Neutrophil (primary cell): Measurements from ENCODE around the gene TPSD1.
"Not testable (repeated sequence)": the region's sequence is repeated elsewhere in the genome, so short reads cannot be mapped to it uniquely, and the experiment has no call there.

Experiments
- H3K27ac ChIP-seq: fragments of 200-600 bp; sonication (generic); 2 replicates; pipeline ENCODE4 v1.5.1; 2016; ENCODE audit warnings: mild to moderate bottlenecking, moderate library complexity
- H3K27me3 ChIP-seq: fragments of 200-600 bp; sonication (generic); 2 replicates; pipeline ENCODE4 v1.6.0; 2016; ENCODE audit warnings: mild to moderate bottlenecking
- H3K36me3 ChIP-seq: fragments of 200-600 bp; sonication (generic); 2 replicates; pipeline ENCODE4 v1.5.1; 2017
- H3K4me1 ChIP-seq, 2 experiments: fragments of 200-600 bp in 1 of 2; sonication (generic) in 1 of 2; 1 replicate in 1 of 2; 2 replicates in 1 of 2; pipeline versions ENCODE4 v1.5.1 to v1.6.1; 2013 to 2016; ENCODE audit warnings: low read depth in 1 of 2, low read length in 1 of 2, mild to moderate bottlenecking in 1 of 2, moderate library complexity in 1 of 2; ENCODE audit not compliant: control insufficient read depth in 1 of 2, insufficient read depth in 1 of 2
- H3K4me3 ChIP-seq, 2 experiments: fragments of 200-600 bp in 1 of 2; sonication (generic) in 1 of 2; 1 replicate in 1 of 2; 2 replicates in 1 of 2; pipeline ENCODE4 v1.5.1; 2013 to 2016; ENCODE audit warnings: low read depth in 1 of 2, low read length in 1 of 2, mild to moderate bottlenecking in 1 of 2, moderate library complexity in 1 of 2
- H3K9me3 ChIP-seq: fragments of 200-600 bp; sonication (generic); 2 replicates; pipeline ENCODE4 v1.5.1; 2016
- TF ChIP-seq, protein P1 (sequence below): fragments of 200-600 bp; sonication (generic); IDR thresholded peaks from 2 replicates; pipeline ENCODE4 v1.5.1; 2016; ENCODE audit warnings: antibody characterized with exemption

TPSD1 gene

DNA sequence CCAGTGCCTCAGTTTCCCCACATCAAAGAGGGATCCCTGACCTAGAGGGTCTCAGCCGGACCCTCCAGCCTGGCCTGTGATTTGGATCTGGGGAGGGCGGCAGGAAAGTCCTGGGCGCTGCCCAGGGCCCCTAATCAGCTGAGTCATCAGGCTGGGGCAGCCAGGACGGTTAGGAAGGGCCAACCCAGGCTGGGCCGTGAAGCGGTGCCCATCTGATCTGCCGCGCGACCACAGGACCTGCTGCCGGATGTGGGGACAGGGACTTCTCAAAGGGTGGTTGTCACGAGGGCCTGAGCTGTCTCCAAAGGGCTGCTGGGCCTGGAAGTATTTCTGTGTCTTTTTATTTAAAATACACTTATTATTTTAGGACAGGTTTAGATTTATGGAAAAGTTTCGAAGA lies 11.0 kb upstream of the TPSD1 start:
- H3K4me1 ChIP-seq = no peaks in the 10 kb centered on the region
- peaks cover 25% of the 10 kb centered on the region for H3K27me3 ChIP-seq
- H3K9me3 ChIP-seq = no peaks in the 10 kb centered on the region
- TF ChIP-seq, protein P1, sequence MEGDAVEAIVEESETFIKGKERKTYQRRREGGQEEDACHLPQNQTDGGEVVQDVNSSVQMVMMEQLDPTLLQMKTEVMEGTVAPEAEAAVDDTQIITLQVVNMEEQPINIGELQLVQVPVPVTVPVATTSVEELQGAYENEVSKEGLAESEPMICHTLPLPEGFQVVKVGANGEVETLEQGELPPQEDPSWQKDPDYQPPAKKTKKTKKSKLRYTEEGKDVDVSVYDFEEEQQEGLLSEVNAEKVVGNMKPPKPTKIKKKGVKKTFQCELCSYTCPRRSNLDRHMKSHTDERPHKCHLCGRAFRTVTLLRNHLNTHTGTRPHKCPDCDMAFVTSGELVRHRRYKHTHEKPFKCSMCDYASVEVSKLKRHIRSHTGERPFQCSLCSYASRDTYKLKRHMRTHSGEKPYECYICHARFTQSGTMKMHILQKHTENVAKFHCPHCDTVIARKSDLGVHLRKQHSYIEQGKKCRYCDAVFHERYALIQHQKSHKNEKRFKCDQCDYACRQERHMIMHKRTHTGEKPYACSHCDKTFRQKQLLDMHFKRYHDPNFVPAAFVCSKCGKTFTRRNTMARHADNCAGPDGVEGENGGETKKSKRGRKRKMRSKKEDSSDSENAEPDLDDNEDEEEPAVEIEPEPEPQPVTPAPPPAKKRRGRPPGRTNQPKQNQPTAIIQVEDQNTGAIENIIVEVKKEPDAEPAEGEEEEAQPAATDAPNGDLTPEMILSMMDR = no peak
- no peaks in the 10 kb centered on the region for H3K36me3 ChIP-seq
- H3K27ac ChIP-seq = no peak overlapping the region
- no peak overlapping the region for H3K4me3 ChIP-seq

DNA sequence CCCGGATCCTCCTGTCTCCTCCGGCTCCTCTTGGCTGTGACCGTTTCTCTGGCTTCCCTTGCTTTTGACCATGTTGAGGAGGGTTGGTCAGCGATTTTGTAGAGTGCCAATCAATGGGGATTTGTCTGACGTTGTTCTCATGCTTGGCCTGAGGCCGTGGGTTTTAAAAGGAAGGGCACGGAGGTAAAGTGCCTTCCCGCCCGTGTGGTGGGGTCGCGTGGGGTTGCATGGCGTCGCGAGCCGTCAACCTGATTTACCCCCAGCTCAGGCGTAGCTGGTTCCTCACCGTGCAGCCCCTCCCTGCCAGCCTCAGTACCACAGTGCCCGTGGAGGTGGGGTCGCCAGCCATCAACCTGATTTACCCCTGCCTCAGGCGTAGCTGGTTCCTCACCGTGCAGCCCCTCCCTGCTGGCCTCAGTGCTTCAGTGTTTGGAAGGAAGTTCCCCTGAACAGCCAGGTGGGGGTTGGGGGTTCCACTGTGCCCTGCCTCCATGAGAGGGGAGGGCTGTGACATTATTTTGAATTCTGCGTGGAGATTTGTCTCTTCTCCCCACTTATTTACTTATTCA lies 10.3 kb upstream of the TPSD1 start:
- Histone ChIP-seq H3K9me3 (no peaks in the 10 kb centered on the region), H3K4me3 (no peak overlapping the region), H3K36me3 (no peaks in the 10 kb centered on the region), H3K27ac (no peak overlapping the region), H3K27me3 (peaks cover 25% of the 10 kb centered on the region), H3K4me1 (no peaks in the 10 kb centered on the region)
- TF ChIP-seq, protein P1 = no peak

DNA sequence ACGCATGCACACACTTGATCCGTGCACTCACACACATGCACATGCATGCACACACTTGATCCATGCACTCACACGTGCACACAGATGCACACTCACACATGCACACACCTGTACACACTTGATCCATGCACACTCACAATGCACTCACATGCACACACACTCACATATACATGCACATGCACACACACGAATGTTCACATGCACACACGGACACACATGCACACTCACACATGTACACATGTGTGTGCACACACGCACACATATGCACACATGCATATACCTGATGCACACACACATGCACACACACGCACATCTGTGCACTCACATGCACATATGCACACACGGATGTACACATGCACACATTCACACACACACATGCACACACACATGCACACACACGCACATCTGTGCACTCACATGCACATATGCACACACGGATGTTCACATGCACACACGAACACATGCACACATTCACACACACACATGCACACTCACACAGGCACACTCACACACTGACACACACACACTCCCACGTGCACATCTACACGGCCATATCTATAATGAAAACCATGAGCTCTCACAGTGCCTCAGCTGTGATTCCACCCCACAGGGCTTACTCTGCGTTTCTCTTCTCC lies 7.8 kb upstream of the TPSD1 start:
- H3K36me3 ChIP-seq, H3K9me3 ChIP-seq, H3K4me1 ChIP-seq, H3K27ac ChIP-seq, H3K4me3 ChIP-seq: not testable (repeated sequence)
- peaks cover 25% of the 10 kb centered on the region for H3K27me3 ChIP-seq

DNA sequence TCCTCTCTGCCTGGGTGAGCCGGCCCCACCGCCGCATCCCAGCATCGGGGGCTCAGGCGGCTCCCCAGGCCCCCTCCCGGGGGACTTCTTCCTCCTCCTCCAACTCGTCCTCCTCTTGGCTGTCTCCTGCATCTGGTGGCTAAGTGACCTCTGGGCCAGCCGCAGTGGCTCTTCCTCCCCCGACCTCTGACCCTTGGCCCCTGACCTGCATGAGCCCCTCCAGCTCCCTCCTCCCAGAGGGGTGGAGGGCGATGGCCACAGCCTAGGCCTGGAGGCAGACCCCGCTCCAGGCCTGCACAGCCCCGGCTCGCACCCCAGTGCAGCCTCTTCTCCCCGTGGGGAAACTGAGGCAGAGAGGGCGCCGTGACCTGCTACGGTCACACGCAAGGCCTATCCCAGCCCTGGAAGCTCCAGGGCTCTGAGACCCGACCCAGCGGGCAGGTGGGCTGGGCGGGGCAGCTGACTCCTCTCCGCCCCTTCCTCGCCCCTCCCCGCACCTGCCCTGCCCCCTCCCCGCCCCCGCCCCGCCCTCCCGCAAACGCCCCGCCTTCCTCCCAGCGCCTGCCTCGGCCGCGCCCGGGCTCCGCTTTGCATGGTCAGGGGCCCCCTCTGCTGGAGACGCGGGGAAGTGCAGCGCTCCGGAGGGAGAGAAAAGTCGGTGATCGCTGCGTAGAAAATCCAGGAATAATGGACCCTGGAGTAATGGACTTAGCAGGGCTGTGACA lies 6.7 kb upstream of the TPSD1 start:
- H3K4me3 ChIP-seq, H3K9me3 ChIP-seq, H3K27ac ChIP-seq, H3K36me3 ChIP-seq, H3K4me1 ChIP-seq: not testable (repeated sequence)
- H3K27me3 ChIP-seq = peaks cover 25% of the 10 kb centered on the region

DNA sequence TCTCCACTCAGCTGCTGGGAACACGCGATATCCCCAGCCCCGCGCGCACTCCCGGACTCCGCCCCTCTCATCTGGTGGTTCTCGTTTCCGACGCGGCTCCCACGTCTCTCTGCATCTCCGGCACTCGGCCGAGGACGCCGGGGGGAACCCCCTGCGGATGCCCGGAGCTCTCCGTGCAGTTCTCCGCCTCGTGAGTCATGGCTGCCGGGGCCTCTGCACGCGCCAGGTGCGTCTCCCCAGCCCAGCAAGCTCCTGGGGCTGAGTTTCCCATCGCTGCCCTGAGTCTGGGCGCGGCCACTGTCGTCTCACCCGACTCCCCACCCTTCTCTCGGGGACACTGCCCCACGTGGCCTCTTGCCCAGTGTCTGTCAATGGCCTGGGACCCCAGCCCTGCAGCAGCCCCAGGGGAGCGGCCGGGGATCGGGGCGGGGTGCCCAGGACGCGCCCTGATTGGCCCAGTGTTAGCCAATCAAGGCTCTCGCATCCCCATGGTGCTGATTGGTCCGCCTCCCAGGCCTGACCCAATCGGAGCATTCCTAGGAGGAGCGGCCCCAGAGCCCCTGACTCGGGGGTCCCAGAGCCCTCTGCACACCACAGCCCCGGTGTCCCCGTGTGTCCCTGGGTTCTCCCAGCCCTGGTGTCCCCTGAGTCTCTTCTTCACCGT lies 2.0 kb upstream of the TPSD1 start:
- H3K4me3 ChIP-seq, H3K27ac ChIP-seq, H3K4me1 ChIP-seq, H3K27me3 ChIP-seq, H3K36me3 ChIP-seq, H3K9me3 ChIP-seq: not testable (repeated sequence)

DNA sequence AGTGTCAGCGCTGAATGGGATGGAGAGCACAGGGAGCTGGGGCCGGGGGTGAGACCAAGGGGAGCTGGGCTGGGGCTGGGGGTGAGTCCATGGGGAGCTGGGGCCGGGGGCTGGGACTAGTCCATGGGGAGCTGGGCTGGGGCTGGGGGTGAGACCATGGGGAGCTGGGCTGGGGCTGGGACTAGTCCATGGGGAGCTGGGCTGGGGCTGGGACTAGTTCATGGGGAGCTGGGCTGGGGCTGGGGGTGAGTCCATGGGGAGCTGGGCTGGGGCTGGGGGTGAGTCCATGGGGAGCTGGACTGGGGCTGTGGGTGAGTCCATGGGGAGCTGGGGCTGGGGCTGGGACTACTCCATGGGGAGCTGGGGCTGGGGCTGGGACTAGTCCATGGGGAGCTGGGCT lies 1.0 kb upstream of the TPSD1 start:
- H3K36me3 ChIP-seq, H3K9me3 ChIP-seq, H3K4me1 ChIP-seq, H3K27ac ChIP-seq, H3K4me3 ChIP-seq: not testable (repeated sequence)
- peaks cover 12% of the 10 kb centered on the region for H3K27me3 ChIP-seq

DNA sequence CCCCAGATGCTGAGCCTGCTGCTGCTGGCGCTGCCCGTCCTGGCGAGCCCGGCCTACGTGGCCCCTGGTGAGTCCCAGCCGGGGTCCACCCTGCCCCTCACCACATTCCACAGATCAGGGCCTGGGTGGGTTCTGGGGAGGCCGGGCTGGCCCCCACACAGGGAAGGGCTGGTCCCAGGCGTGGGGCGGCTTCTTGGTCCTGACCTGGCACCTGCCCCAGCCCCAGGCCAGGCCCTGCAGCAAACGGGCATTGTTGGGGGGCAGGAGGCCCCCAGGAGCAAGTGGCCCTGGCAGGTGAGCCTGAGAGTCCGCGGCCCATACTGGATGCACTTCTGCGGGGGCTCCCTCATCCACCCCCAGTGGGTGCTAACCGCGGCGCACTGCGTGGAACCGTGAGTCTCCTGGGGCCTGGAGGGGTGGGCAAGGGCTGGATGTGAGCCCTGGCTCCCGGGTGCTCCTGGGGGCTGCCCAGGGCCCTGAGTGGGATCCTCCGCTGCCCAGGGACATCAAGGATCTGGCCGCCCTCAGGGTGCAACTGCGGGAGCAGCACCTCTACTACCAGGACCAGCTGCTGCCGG lies 516 bp downstream of the TPSD1 start:
- H3K27me3 ChIP-seq = peaks cover 27% of the 10 kb centered on the region
- H3K27ac ChIP-seq, H3K9me3 ChIP-seq, H3K4me1 ChIP-seq, H3K36me3 ChIP-seq, H3K4me3 ChIP-seq: not testable (repeated sequence)
